Natural killer cell (primary cell): ENCODE results near the gene MAX. TPM values are rescaled to one million over a fixed set of nuclear protein-coding genes. Genes with fewer than 3 reads are reported as not detected.
A peak's percentile ranks its signal among the peaks of the same experiment; 100 is the strongest.

Experiments used
- ATAC-seq, 3 donors: fragments of 150-1000 bp in 2 of 3; fragments of 200-7000 bp in 1 of 3; cut with Tn5 transposase; 1 replicate in 1 of 3; 2 replicates in 2 of 3; pipeline ENCODE4 v1.10.0; 2021; ENCODE audit warnings: mild to moderate bottlenecking in 2 of 3, moderate library complexity in 2 of 3
- DNase-seq, 2 donors: peaks; one replicate each; pipeline versions ENCODE4 v3.0.0 to v3.0.0-alpha.2; 2013 to 2021; ENCODE audit warnings: mixed read lengths in 1 of 2
- H3K27ac ChIP-seq: one replicate; pipeline ENCODE4 v1.5.1; 2013; ENCODE audit warnings: mild to moderate bottlenecking, low read length
- H3K27me3 ChIP-seq: one replicate; pipeline ENCODE4 v1.6.1; 2013; ENCODE audit warnings: low read length; ENCODE audit not compliant: control insufficient read depth, insufficient read depth
- H3K36me3 ChIP-seq: one replicate; pipeline ENCODE4 v1.6.1; 2013; ENCODE audit warnings: low read length; ENCODE audit not compliant: control insufficient read depth, insufficient read depth
- H3K4me1 ChIP-seq: one replicate; pipeline ENCODE4 v1.6.1; 2013; ENCODE audit warnings: low read length; ENCODE audit not compliant: control insufficient read depth, insufficient read depth
- H3K4me3 ChIP-seq: one replicate; pipeline ENCODE4 v1.5.1; 2013; ENCODE audit warnings: low read length
- H3K9me3 ChIP-seq: one replicate; pipeline ENCODE4 v1.6.1; 2013; ENCODE audit warnings: low read length; ENCODE audit not compliant: control insufficient read depth, insufficient read depth
- H3K27ac Mint-ChIP-seq, 2 donors: one replicate each; pipeline ENCODE4 v1.8.0; 2022; ENCODE audit warnings: mild to moderate bottlenecking in 2 of 2, mixed read lengths in 2 of 2, moderate library complexity in 1 of 2
- H3K27me3 Mint-ChIP-seq, 2 donors: one replicate each; pipeline ENCODE4 v1.8.0; 2022; ENCODE audit warnings: low read depth in 2 of 2, mixed read lengths in 2 of 2
- H3K36me3 Mint-ChIP-seq: one replicate; pipeline ENCODE4 v1.8.0; 2022; ENCODE audit warnings: mixed read lengths
- H3K4me1 Mint-ChIP-seq, 2 donors: one replicate each; pipeline ENCODE4 v1.8.0; 2022; ENCODE audit warnings: mixed read lengths in 2 of 2
- H3K4me3 Mint-ChIP-seq: one replicate; pipeline ENCODE4 v1.8.0; 2022; ENCODE audit warnings: mild to moderate bottlenecking, moderate library complexity, mixed read lengths
- H3K9me3 Mint-ChIP-seq, 2 donors: one replicate each; pipeline ENCODE4 v1.8.0; 2022; ENCODE audit warnings: mixed read lengths in 2 of 2
- CTCF ChIP-seq: fragments of 200-600 bp; IDR thresholded peaks from one replicate; pipeline ENCODE4 v1.8.0; 2022; ENCODE audit warnings: antibody characterized with exemption
- WGBS: methylation state at CpG from one replicate; pipeline ENCODE4 v1.1.7; 2013; ENCODE audit warnings: missing lambda C conversion rate; ENCODE audit not compliant: insufficient coverage; 5-methylcytosine and 5-hydroxymethylcytosine counted together
- intact Hi-C: fragments of 100-400 bp; cut with micrococcal nuclease; formaldehyde crosslinking; loops from one replicate; pipeline ENCODE4 v1.14.2; 2022
- total RNA-seq, 4 donors: library from RNA; stranded (reverse); fragments of 120-200 nt in 1 of 4; gene quantifications; one replicate each; pipeline versions ENCODE4 v1.2.3 to v1.2.4, GENCODE V29; 2013 to 2022

Gene MAX
- total RNA-seq, 3 donors from 2014 or later (not counting 1 experiment from before 2014, with no cell fraction given), result 162 to 208 (median 191) TPM

DNA sequence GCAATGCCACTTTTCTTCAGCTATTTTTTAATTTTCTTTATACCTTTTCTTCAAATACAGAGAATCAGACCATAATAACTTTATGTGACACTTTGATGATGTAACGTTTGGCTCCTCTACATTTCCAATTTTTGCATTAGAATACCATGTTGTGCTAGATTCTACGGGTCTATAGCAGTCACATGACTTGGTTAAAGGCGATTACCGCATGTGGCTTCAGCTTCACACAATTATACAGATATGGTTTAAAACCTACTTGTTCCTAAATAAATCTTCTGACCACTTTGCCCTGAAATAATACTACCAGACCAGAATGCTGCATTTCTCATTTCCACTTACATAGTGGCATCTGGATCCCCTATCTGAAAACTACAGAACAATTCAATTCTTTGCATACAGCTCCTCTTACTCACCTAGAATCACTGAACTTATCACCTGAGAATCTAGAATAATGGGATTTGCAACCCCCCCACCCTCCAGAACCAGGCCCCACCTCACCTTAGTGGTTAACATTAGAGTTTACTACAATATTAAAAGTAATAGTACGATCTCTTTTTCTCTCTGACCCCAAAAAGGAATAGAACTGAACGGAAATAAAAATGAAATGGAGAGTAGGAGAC is 1.3 kb downstream of the MAX start:
- H3K9me3 ChIP-seq, result no peaks in the 10 kb centered on the region
- Mint-ChIP-seq H3K4me3 (peak overlapping the region; percentile 96), H3K4me1 (peaks cover 52 to 63% of the 10 kb centered on the region in 2 donors), H3K36me3 (no peaks in the 10 kb centered on the region), H3K27ac (peak overlapping the region; percentile 94 to 95), H3K27me3 (peaks cover 0 to 4% of the 10 kb centered on the region in 2 donors), H3K9me3 (no peaks in the 10 kb centered on the region)
- no peak for ATAC-seq
- peaks cover 25% of the 10 kb centered on the region for H3K4me1 ChIP-seq
- WGBS, result 0% methylated on average over 4 of the region's 6 CpGs
- TF ChIP-seq CTCF, result no peak
- peaks cover 8% of the 10 kb centered on the region for H3K36me3 ChIP-seq
- intact Hi-C loops, result loop anchor here (5.0 kb wide), 1 partner anchor 189 kb away; the partner anchor contains the start of gene CHURC1
- peaks cover 7% of the 10 kb centered on the region for H3K27me3 ChIP-seq
- H3K4me3 ChIP-seq, result peak overlapping the region; percentile 76
- peak in 1 of 2 donors; percentile 59 for DNase-seq
- H3K27ac ChIP-seq, result peak overlapping the region; percentile 94

- peak in 1 of 2 donors; percentile 72 for DNase-seq
Observed at GRCh38 chr14:65098586-65098985, 3.7 kb downstream of the MAX start.

GRCh38 chr14:65096323-65097089 is 5.8 kb downstream of the MAX start:
- Mint-ChIP-seq H3K36me3 (peaks cover 3% of the 10 kb centered on the region), H3K4me1 (peaks cover 73 to 79% of the 10 kb centered on the region in 2 donors), H3K27ac (peak overlapping the region; percentile 93 to 94), H3K4me3 (peak overlapping the region; percentile 52), H3K9me3 (no peaks in the 10 kb centered on the region), H3K27me3 (no peaks in the 10 kb centered on the region)
- WGBS, result 67% methylated on average over 6 of the region's 6 CpGs
- no peak for ATAC-seq
- intact Hi-C loops, result no loop called here
- no peak overlapping the region for H3K27ac ChIP-seq
- H3K27me3 ChIP-seq, result no peaks in the 10 kb centered on the region
- peaks cover 41% of the 10 kb centered on the region for H3K36me3 ChIP-seq
- H3K9me3 ChIP-seq, result no peaks in the 10 kb centered on the region
- TF ChIP-seq CTCF, result no peak
- no peak overlapping the region for H3K4me3 ChIP-seq
- DNase-seq, result no peak
- peaks cover 22% of the 10 kb centered on the region for H3K4me1 ChIP-seq

More at GRCh38 chr14:65098586-65098985, 3.7 kb downstream of the MAX start:
- Mint-ChIP-seq H3K36me3 (no peaks in the 10 kb centered on the region), H3K9me3 (no peaks in the 10 kb centered on the region), H3K4me3 (peak overlapping the region; percentile 96), H3K27ac (peak overlapping the region; percentile 93 to 94), H3K4me1 (peaks cover 73 to 87% of the 10 kb centered on the region in 2 donors), H3K27me3 (no peaks in the 10 kb centered on the region)
- intact Hi-C loops, result no loop called here
- WGBS, result 0% methylated on average over 2 of the region's 2 CpGs
- peak in 1 of 3 donors; percentile 4 for ATAC-seq
- Histone ChIP-seq H3K9me3 (no peaks in the 10 kb centered on the region), H3K4me1 (peaks cover 31% of the 10 kb centered on the region), H3K4me3 (peak overlapping the region; percentile 8), H3K27ac (peak overlapping the region; percentile 60), H3K36me3 (peaks cover 20% of the 10 kb centered on the region), H3K27me3 (peaks cover 2% of the 10 kb centered on the region)
- no peak for TF ChIP-seq CTCF
